Keratinocyte (primary cell): ENCODE data around the gene PRKCE. TPM values are rescaled to one million over a fixed set of nuclear protein-coding genes. Genes with fewer than 3 reads are reported as not detected.

ENCODE experiments used
- DNase-seq: peaks from one replicate; pipeline ENCODE4 v3.0.0-alpha.2; 2011; ENCODE audit warnings: low read depth, missing footprints, low spot score
- FAIRE-seq: peaks from 2 replicates; lab custom pipeline; 2011; peaks lifted over from hg19 to GRCh38; lab: Jason Lieb, UNC
- H2AFZ ChIP-seq: 2 replicates; pipeline ENCODE4 v1.6.0; 2012; ENCODE audit warnings: low read length, control low read depth, inconsistent platforms; ENCODE audit not compliant: control insufficient read depth
- H3K27ac ChIP-seq: 2 replicates; pipeline ENCODE4 v1.5.1; 2011; ENCODE audit warnings: low read length; ENCODE audit not compliant: control insufficient read depth, insufficient read depth
- H3K27me3 ChIP-seq: 3 replicates; pipeline ENCODE4 v1.6.0; 2011; ENCODE audit warnings: low read length; ENCODE audit not compliant: control insufficient read depth, insufficient read depth; ENCODE audit errors: extremely low read depth
- H3K36me3 ChIP-seq, 2 experiments: 2 replicates in 1 of 2; 3 replicates in 1 of 2; pipeline ENCODE4 v1.5.1; 2011; ENCODE audit warnings: low read length in 2 of 2, mild to moderate bottlenecking in 1 of 2; ENCODE audit not compliant: control insufficient read depth in 2 of 2, insufficient read depth in 2 of 2; ENCODE audit errors: extremely low read depth in 1 of 2
- H3K4me1 ChIP-seq: 3 replicates; pipeline ENCODE4 v1.5.1; 2011; ENCODE audit warnings: low read length; ENCODE audit not compliant: control insufficient read depth, insufficient read depth; ENCODE audit errors: extremely low read depth
- H3K4me2 ChIP-seq: 3 replicates; pipeline ENCODE4 v1.6.0; 2011; ENCODE audit warnings: low read depth, low read length; ENCODE audit not compliant: control insufficient read depth, insufficient read depth; ENCODE audit errors: extremely low read depth
- H3K4me3 ChIP-seq, 3 experiments: fragments of 200-600 bp in 1 of 3; sonication (generic) in 1 of 3; 2 replicates in 2 of 3; 3 replicates in 1 of 3; pipeline ENCODE4 v1.5.1; 2011 to 2016; ENCODE audit warnings: low read length in 3 of 3, mild to moderate bottlenecking in 3 of 3, control low read depth in 2 of 3, inconsistent platforms in 1 of 3, low read depth in 1 of 3, mixed read lengths in 1 of 3, mixed run types in 1 of 3, moderate library complexity in 1 of 3; ENCODE audit not compliant: control insufficient read depth in 2 of 3, insufficient read depth in 2 of 3; ENCODE audit errors: extremely low read depth in 1 of 3
- H3K79me2 ChIP-seq: 2 replicates; pipeline ENCODE4 v1.6.0; 2012; ENCODE audit warnings: low read length; ENCODE audit not compliant: control insufficient read depth, insufficient read depth
- H3K9ac ChIP-seq: 3 replicates; pipeline ENCODE4 v1.6.0; 2011; ENCODE audit warnings: low read length; ENCODE audit not compliant: control insufficient read depth, insufficient read depth; ENCODE audit errors: extremely low read depth
- H3K9me1 ChIP-seq: 3 replicates; pipeline ENCODE4 v1.6.0; 2011; ENCODE audit warnings: low read length; ENCODE audit not compliant: control insufficient read depth, insufficient read depth; ENCODE audit errors: extremely low read depth
- H3K9me3 ChIP-seq: 2 replicates; pipeline ENCODE4 v1.5.1; 2012; ENCODE audit warnings: low read depth, low read length; ENCODE audit not compliant: control insufficient read depth
- H4K20me1 ChIP-seq: 3 replicates; pipeline ENCODE4 v1.6.0; 2011; ENCODE audit warnings: low read length; ENCODE audit not compliant: control insufficient read depth, insufficient read depth; ENCODE audit errors: extremely low read depth
- EZH2 ChIP-seq: IDR thresholded peaks from one replicate; pipeline ENCODE4 v1.6.1; 2012; ENCODE audit warnings: inconsistent platforms, mild to moderate bottlenecking, low read length, moderate library complexity
- dilution Hi-C: fragments of 300-500 bp; cut with MboI; formaldehyde crosslinking; loops from one replicate; pipeline ENCODE4 v1.7.0; 2020; ENCODE audit warnings: low sequenced_read_pairs; ENCODE audit not compliant: extremely low pct_ligation_motif_present
- polyA plus RNA-seq, 5 experiments: library from polyadenylated mRNA; depleted of rRNA in 3 of 5; stranded (reverse) in 3 of 5; stranded (forward) in 1 of 5; unstranded in 1 of 5; fragments of >200 nt; gene quantifications; 1 replicate in 1 of 5; 2 replicates in 3 of 5; 3 replicates in 1 of 5; pipeline versions ENCODE4 v1.2.1 to v1.2.3, GENCODE V29; 2011 to 2012; ENCODE audit warnings: missing spikeins in 2 of 5, low read depth in 1 of 5, low replicate concordance in 1 of 5
- TF ChIP-seq, protein P1 (sequence below), 3 experiments: IDR thresholded peaks in 1 of 3; conservative IDR thresholded peaks in 1 of 3; optimal IDR thresholded peaks in 1 of 3; 2 replicates in 2 of 3; 3 replicates in 1 of 3; pipeline versions ENCODE3 to v1.5.1; 2011; ENCODE audit warnings: low read length in 3 of 3, mild to moderate bottlenecking in 3 of 3, moderate library complexity in 2 of 3, control low read depth in 1 of 3, inconsistent platforms in 1 of 3; ENCODE audit not compliant: insufficient read depth in 2 of 3; ENCODE audit errors: extremely low read depth in 1 of 3

The PRKCE gene
- polyA plus RNA-seq, 1 donor (not counting 4 experiments of a cell fraction or from before 2014, with no cell fraction given) = 2.0 TPM

DNA sequence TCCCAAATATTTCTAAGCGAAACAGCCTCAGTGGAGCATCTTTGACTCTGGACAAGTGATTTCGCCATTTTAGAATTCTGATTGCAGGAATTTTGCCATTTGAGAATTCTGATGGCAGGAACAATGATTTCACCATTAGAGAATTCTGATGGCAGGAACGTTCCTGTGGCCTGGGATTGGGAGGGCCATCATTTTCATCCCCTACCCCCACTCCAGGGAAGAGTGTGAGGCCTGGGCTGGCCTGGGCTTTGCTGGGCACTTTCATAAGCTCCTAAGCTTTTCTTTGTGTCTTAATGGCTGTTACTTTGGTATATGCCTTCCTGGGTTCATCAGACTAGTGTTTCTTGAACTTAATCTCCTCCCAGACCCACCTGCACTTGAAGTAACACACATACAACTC is 516.4 kb downstream of the PRKCE start:
- H3K79me2 ChIP-seq = no peaks in the 10 kb centered on the region
- no peak for TF ChIP-seq EZH2
- TF ChIP-seq, protein P1, sequence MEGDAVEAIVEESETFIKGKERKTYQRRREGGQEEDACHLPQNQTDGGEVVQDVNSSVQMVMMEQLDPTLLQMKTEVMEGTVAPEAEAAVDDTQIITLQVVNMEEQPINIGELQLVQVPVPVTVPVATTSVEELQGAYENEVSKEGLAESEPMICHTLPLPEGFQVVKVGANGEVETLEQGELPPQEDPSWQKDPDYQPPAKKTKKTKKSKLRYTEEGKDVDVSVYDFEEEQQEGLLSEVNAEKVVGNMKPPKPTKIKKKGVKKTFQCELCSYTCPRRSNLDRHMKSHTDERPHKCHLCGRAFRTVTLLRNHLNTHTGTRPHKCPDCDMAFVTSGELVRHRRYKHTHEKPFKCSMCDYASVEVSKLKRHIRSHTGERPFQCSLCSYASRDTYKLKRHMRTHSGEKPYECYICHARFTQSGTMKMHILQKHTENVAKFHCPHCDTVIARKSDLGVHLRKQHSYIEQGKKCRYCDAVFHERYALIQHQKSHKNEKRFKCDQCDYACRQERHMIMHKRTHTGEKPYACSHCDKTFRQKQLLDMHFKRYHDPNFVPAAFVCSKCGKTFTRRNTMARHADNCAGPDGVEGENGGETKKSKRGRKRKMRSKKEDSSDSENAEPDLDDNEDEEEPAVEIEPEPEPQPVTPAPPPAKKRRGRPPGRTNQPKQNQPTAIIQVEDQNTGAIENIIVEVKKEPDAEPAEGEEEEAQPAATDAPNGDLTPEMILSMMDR (optimal IDR thresholded peaks at IDR 0.05 in 1 of 3, IDR thresholded peaks at IDR 0.05 in 1 of 3, conservative IDR thresholded peaks at IDR 0.05 in 1 of 3; ENCODE audit: extremely low read depth in 1 of 3, insufficient read depth in 2 of 3, low read length in 3 of 3) = no peak
- no peaks in the 10 kb centered on the region for H3K9me3 ChIP-seq
- FAIRE-seq (no peak), DNase-seq (no peak)
- dilution Hi-C loops = no loop called here
- no peaks in the 10 kb centered on the region for H3K36me3 ChIP-seq
- no peaks in the 10 kb centered on the region for H3K27me3 ChIP-seq
- peaks cover 3% of the 10 kb centered on the region for H3K9me1 ChIP-seq
- H3K9ac ChIP-seq = no peak overlapping the region
- no peak overlapping the region for H2AFZ ChIP-seq
- H3K4me1 ChIP-seq = peaks cover 75% of the 10 kb centered on the region
- H3K4me3 ChIP-seq = no peak overlapping the region
- H3K27ac ChIP-seq = no peak overlapping the region
- no peak overlapping the region for H3K4me2 ChIP-seq
- no peaks in the 10 kb centered on the region for H4K20me1 ChIP-seq

GRCh38 chr2:46169467-46169866 is 518.0 kb downstream of the PRKCE start:
- DNase-seq = no peak
- no peak overlapping the region for H2AFZ ChIP-seq
- H3K36me3 ChIP-seq = no peaks in the 10 kb centered on the region
- H3K4me1 ChIP-seq = peaks cover 69% of the 10 kb centered on the region
- no peaks in the 10 kb centered on the region for H3K27me3 ChIP-seq
- no peak overlapping the region for H3K4me2 ChIP-seq
- no peaks in the 10 kb centered on the region for H3K79me2 ChIP-seq
- no peaks in the 10 kb centered on the region for H3K9me3 ChIP-seq
- no peak overlapping the region for H3K9ac ChIP-seq
- dilution Hi-C loops = no loop called here
- no peak overlapping the region for H3K4me3 ChIP-seq
- no peak for FAIRE-seq
- H3K9me1 ChIP-seq = peaks cover 2% of the 10 kb centered on the region
- no peaks in the 10 kb centered on the region for H4K20me1 ChIP-seq
- no peak overlapping the region for H3K27ac ChIP-seq
- TF ChIP-seq, protein P1 (optimal IDR thresholded peaks at IDR 0.05 in 1 of 3, IDR thresholded peaks at IDR 0.05 in 1 of 3, conservative IDR thresholded peaks at IDR 0.05 in 1 of 3; ENCODE audit: extremely low read depth in 1 of 3, insufficient read depth in 2 of 3, low read length in 3 of 3) = no peak
- TF ChIP-seq EZH2 = no peak
